HG03095 (cell line): ENCODE data around the gene NAV3.

Source experiments
- ATAC-seq: cut with Tn5 transposase; IDR thresholded peaks from one replicate; pipeline ENCODE4 v1.9.1; 2021; ENCODE audit warnings: moderate library complexity; ENCODE audit not compliant: unreplicated experiment

NAV3 gene

GRCh38 chr12:78183824-78184223 lies 353.1 kb downstream of the NAV3 start:
- ATAC-seq: no peak

GRCh38 chr12:78185109-78185508 lies 354.4 kb downstream of the NAV3 start:
- ATAC-seq: no peak

- ATAC-seq: no peak
Observed at GRCh38 chr12:78185651-78186050, 355.0 kb downstream of the NAV3 start.

GRCh38 chr12:78186670-78187069 lies 356.0 kb downstream of the NAV3 start:
- no peak for ATAC-seq

DNA sequence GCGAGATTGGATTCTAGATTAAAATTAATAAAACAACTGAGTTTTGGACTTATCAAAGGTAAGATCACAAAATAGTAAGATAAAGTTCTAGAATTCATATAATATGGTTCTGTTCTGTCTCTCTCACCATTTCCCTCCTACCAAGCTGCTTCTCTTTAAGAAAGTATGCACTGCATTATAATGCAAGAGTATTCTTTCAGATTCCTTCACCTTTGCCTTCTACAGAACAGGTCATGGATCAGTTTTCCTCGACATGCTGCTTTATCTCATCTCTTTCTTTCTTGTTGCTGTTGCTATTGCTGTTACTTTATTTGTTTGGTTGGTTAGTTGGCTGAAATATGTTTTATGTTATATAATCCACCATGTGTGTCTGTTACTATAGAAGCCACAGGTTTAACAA lies 357.0 kb downstream of the NAV3 start:
- no peak for ATAC-seq

GRCh38 chr12:78189656-78190055 lies 359.0 kb downstream of the NAV3 start:
- no peak for ATAC-seq

DNA sequence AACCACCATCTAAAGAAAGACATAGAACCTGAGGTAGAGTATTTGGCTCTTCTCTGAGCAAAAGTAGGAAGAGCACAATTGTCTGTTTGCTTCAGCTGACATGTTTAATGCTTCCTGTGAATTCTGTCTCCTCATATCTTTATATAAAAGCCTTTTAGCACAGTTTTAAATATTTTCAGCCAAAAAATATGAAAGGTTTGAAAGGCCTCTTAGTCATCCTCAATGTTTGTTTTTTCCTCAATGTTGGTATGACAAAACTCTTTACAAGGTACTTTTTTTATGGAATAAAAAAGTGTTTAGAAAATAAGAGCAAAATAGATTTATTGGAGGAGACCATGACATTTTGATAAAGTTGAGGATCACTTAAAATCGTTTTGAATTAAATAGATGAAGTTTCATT lies 360.9 kb downstream of the NAV3 start:
- ATAC-seq: no peak

- ATAC-seq: no peak
Observed at GRCh38 chr12:78192979-78193378, 362.3 kb downstream of the NAV3 start.

DNA sequence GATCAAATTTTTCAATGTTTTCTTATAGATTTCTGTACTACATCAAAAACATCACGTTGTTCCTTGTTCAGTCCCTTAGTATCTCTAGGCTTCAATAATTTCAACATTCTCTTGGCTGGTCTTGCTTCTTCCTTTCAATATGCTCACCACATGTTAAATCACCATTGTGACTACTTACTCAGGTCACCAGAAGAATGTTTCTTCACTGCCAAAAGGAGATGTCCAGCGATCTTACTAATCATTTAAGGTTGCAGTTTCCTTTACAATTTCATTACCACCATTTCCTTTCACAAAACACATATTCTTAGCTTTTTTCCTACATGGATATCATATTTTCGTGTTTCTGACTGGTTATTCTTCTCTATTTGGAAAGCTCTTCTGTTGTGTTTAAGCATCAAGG lies 363.8 kb downstream of the NAV3 start:
- ATAC-seq: no peak

DNA sequence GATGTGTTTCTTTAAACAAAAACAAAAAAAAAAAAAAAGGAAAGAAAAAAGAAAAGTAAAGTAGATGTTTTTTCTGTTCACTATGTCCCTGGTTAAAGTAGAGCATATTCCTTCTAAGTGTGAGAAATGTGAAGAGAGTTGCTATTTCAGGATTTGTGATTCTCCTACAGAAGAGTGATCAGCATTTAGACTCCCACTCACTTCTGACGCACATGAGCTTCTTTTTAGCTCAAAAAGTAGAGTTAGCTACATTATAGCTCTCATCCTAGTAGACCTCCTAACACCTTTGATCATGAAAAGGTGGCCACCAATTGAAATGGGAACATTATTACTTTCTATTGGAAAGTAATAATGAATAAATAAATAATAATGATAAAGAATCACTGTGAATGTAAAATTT lies 368.2 kb downstream of the NAV3 start:
- ATAC-seq: no peak

DNA sequence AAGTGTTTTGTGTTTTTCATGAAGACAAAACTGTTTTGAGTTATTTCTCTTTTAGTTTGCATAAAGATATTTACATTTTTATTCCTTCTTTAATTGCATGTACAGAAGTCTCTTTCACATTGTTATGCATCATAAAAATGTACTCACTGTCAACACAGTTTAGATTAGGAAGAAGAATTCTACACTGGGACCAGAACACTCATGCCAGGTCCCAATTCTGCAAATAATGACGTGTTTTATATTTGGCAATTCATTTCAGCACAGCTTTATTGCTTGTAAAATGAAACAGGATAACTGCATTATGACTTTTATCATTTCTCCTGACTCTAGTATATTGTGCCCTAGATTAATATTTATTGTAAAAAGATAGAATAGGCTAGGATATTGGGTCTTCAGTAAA lies 369.2 kb downstream of the NAV3 start:
- ATAC-seq: no peak

GRCh38 chr12:78204926-78205325 lies 374.2 kb downstream of the NAV3 start:
- ATAC-seq: no peak

- no peak for ATAC-seq
Observed at GRCh38 chr12:78208092-78208491, 377.4 kb downstream of the NAV3 start.

GRCh38 chr12:78209846-78210505 lies 379.3 kb downstream of the NAV3 start:
- no peak for ATAC-seq

- no peak for ATAC-seq
Observed at GRCh38 chr12:78210506-78210860, 379.8 kb downstream of the NAV3 start.

GRCh38 chr12:78210894-78211302 lies 380.2 kb downstream of the NAV3 start:
- ATAC-seq: no peak

- no peak for ATAC-seq
Observed at GRCh38 chr12:78220811-78221210, 390.1 kb downstream of the NAV3 start.

DNA sequence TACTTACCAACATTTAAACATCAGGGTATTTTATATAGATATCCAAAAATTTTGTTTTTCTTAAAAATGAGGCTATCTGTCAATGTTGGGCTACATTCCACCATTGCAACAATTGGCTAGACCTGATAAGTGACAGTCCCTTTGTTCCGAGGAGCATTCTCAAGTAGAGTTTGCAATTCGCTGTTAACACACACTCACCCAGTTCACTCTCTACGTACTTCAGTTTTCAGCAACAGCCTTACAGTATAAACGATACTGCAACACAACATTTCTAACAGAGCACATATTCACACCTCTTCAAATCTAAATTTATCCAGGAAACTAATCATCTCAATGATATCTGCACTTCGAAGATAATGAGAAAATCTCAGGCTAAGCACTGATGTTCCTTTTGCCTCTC lies 393.5 kb downstream of the NAV3 start:
- ATAC-seq: no peak

DNA sequence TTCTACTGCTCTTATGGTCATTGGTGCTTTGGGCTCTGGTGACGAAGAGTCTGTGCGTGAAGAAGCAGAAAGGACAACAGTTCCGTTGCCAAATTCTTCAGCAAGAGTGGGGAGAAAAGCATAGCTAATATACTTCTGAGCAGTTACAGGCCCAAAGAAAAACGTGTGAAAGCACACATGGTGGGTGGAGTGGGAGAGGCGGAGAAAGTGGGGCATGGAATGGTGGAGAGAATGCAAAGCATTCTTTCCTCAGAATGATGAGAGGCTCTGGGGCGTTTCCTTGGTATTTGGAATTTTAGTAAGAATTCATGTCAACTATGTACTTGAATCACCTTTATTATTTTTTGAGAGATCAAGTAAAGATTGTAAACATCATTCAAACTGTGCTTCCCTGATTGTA lies 396.1 kb downstream of the NAV3 start:
- ATAC-seq: no peak

DNA sequence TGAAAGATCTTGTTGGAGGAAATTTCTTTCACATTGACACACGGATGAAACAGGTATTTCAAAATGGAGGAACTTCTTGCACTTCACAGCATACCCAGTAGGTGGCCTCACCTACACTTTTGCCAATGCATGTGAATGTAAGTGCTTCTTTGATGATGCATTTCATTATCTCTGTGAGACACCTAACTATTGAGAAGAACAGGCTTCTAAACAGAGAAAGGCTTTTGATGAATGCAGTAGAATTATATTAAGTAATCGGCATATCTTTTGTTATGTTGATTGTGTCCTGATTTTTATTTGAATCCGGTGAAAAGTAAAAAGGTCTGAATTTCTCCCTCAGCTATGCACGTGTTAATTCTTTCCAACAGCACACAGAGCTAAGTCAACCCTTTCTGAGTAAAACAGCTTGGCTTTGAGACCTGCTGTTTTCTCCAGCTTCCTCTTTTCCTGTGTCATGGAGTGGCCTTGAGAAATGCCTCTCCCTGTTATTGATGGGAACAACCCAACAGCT lies 399.0 kb downstream of the NAV3 start:
- ATAC-seq: peak; percentile 97

- ATAC-seq: no peak
Observed at GRCh38 chr12:78232756-78233155, 402.1 kb downstream of the NAV3 start.

GRCh38 chr12:78236264-78236663 lies 405.6 kb downstream of the NAV3 start:
- no peak for ATAC-seq

GRCh38 chr12:78239544-78239943 lies 408.9 kb downstream of the NAV3 start:
- no peak for ATAC-seq
